K562 (cell line): Measurements from ENCODE around the gene TNRC6B. TPM values are rescaled to one million over a fixed set of nuclear protein-coding genes. Genes with fewer than 3 reads are reported as not detected.
A peak's percentile ranks its signal among the peaks of the same experiment; 100 is the strongest.

Experiments
- ATAC-seq: fragments of 200-7000 bp; cut with Tn5 transposase; 3 replicates; pipeline ENCODE4 v1.9.1; 2020; ENCODE audit warnings: moderate library complexity
- BruUV-seq: library from RNA; stranded (reverse); fragments of 400-500 nt; replicated peaks from 2 replicates; lab custom pipeline; 2021; lab: Mats Ljungman, UMichigan
- CTCF ChIA-PET: fragments of 300-600 bp; formaldehyde crosslinking; extraction: SDS; loops from one replicate; lab custom pipeline; 2021; ENCODE audit warnings: low intra/inter-chr PET ratio; lab: Yijun Ruan, JAX
- POLR2A ChIA-PET: fragments of 300-600, 350-650 bp; sonication (Branson Sonifier 250); formaldehyde crosslinking; extraction: SDS; loops from one replicate; lab custom pipeline; 2021; ENCODE audit warnings: antibody characterized with exemption, inconsistent platforms; lab: Yijun Ruan, JAX
- DNase-seq, 4 experiments: peaks; one replicate each; pipeline versions ENCODE4 v3.0.0 to v3.0.0-alpha.2; 2011 to 2018; ENCODE audit warnings: low spot score in 3 of 4, mixed read lengths in 3 of 4; ENCODE audit errors: extremely low read depth in 1 of 4
- FAIRE-seq: peaks from 2 replicates; lab custom pipeline; 2011; peaks lifted over from hg19 to GRCh38; lab: Jason Lieb, UNC
- H2AFZ ChIP-seq: 2 replicates; pipeline ENCODE4 v1.6.0; 2011; ENCODE audit warnings: low read depth, low read length, control low read depth, inconsistent platforms
- H3K27ac ChIP-seq: fragments of 200-600 bp; 3 replicates; pipeline ENCODE4 v1.8.0; 2011; ENCODE audit warnings: low read depth, mild to moderate bottlenecking, control low read depth, inconsistent platforms, low read length, moderate library complexity, mixed read lengths; ENCODE audit errors: extremely low read depth
- H3K27me3 ChIP-seq, 2 experiments: fragments of 300-600 bp in 1 of 2; 2 replicates in 1 of 2; 3 replicates in 1 of 2; pipeline versions ENCODE4 v1.6.0 to v1.8.0; 2011; ENCODE audit warnings: inconsistent platforms in 2 of 2, low read length in 2 of 2, mild to moderate bottlenecking in 1 of 2, mixed read lengths in 1 of 2, moderate library complexity in 1 of 2; ENCODE audit not compliant: control insufficient read depth in 2 of 2, insufficient read depth in 2 of 2
- H3K36me3 ChIP-seq: fragments of 300-600 bp; 3 replicates; pipeline ENCODE4 v1.8.0; 2011; ENCODE audit warnings: mild to moderate bottlenecking, low read length, inconsistent platforms; ENCODE audit not compliant: control insufficient read depth, insufficient read depth
- H3K4me1 ChIP-seq, 2 experiments: fragments of 200-600 bp in 1 of 2; replicated peaks in 1 of 2; 2 replicates in 1 of 2; 3 replicates in 1 of 2; pipeline versions ENCODE4 v1.5.1 to v1.8.0; 2011; ENCODE audit warnings: inconsistent platforms in 2 of 2, low read length in 2 of 2, mild to moderate bottlenecking in 1 of 2, mixed read lengths in 1 of 2, moderate library complexity in 1 of 2; ENCODE audit not compliant: control insufficient read depth in 2 of 2, insufficient read depth in 2 of 2
- H3K4me2 ChIP-seq: 2 replicates; pipeline ENCODE4 v1.6.1; 2011; ENCODE audit warnings: low read length, control low read depth, inconsistent platforms, mixed read lengths; ENCODE audit not compliant: insufficient read depth
- H3K4me3 ChIP-seq: fragments of 200-600 bp; sonication (generic), shearing (Covaris generic); 2 replicates; pipeline ENCODE4 v1.5.1; 2016; ENCODE audit warnings: control low read depth, inconsistent platforms
- H3K79me2 ChIP-seq: fragments of 200-600 bp; 3 replicates; pipeline ENCODE4 v1.8.0; 2011; ENCODE audit warnings: low read length, inconsistent platforms; ENCODE audit not compliant: control insufficient read depth, insufficient read depth
- H3K9ac ChIP-seq, 2 experiments: 2 replicates each; pipeline versions ENCODE4 v1.6.0 to v1.6.1; 2011; ENCODE audit warnings: low read depth in 2 of 2, low read length in 2 of 2, control low read depth in 1 of 2, inconsistent platforms in 1 of 2, mild to moderate bottlenecking in 1 of 2, mixed read lengths in 1 of 2; ENCODE audit not compliant: insufficient read depth in 1 of 2
- H3K9me1 ChIP-seq: one replicate; pipeline ENCODE4 v1.6.0; 2011; ENCODE audit warnings: inconsistent platforms, mild to moderate bottlenecking, low read length, moderate library complexity; ENCODE audit not compliant: control insufficient read depth, insufficient read depth
- H3K9me3 ChIP-seq: replicated peaks from 2 replicates; pipeline ENCODE4 v1.5.1; 2011; ENCODE audit warnings: low read depth, low read length, inconsistent platforms; ENCODE audit not compliant: control insufficient read depth, insufficient read depth
- H4K20me1 ChIP-seq: replicated peaks from 2 replicates; pipeline ENCODE4 v1.6.1; 2011; ENCODE audit warnings: low read length, inconsistent platforms, mixed read lengths; ENCODE audit not compliant: control insufficient read depth, insufficient read depth
- SP1 ChIP-seq: sonication (generic); formaldehyde crosslinking; IDR thresholded peaks from 2 replicates; pipeline ENCODE4 v1.8.1; 2022; ENCODE audit warnings: mild to moderate bottlenecking, missing genetic modification reagents
- USF1 ChIP-seq: sonication (generic); formaldehyde crosslinking; IDR thresholded peaks from 2 replicates; pipeline ENCODE4 v1.9.0; 2022; ENCODE audit warnings: mild to moderate bottlenecking, missing genetic modification reagents
- ZBTB12 ChIP-seq: fragments of 250-450 bp; sonication (Bioruptor Pico); IDR thresholded peaks from 2 replicates; pipeline ENCODE4 v1.4.0; 2020
- ZNF140 ChIP-seq: fragments of 250-450 bp; sonication (Bioruptor Pico); IDR thresholded peaks from 2 replicates; pipeline ENCODE4 v1.8.0; 2021; ENCODE audit warnings: moderate library complexity, mild to moderate bottlenecking, inconsistent platforms
- WGBS: fragments of 100-300 bp; shearing (Covaris generic); methylation state at CpG from one replicate; pipeline ENCODE4 v1.1.6; 2016; ENCODE audit warnings: low coverage, mixed read lengths; ENCODE audit not compliant: insufficient coverage; ENCODE audit errors: missing lambda C conversion rate; 5-methylcytosine and 5-hydroxymethylcytosine counted together
- in situ Hi-C: fragments of 300-500 bp; cut with MboI; formaldehyde crosslinking; loops from 4 replicates; pipeline ENCODE4 v1.15.0; 2018; ENCODE audit warnings: inconsistent platforms, mixed read lengths
- intact Hi-C: fragments of 100-400 bp; cut with micrococcal nuclease; formaldehyde crosslinking; loops from 2 replicates; pipeline ENCODE4 v1.14.2; 2022
- polyA plus RNA-seq, 8 experiments: library from polyadenylated mRNA; depleted of rRNA in 4 of 8; stranded (reverse) in 5 of 8; unstranded in 3 of 8; fragments of >200 nt; fragmentation: Nextera tagmentation in 2 of 8; fragmentation: Illumina TruSeq in 1 of 8; extraction: Ambion mirVana in 2 of 8; extraction: Trizol in 1 of 8; gene quantifications; 2 replicates each; pipeline versions ENCODE4 v1.2.1 to v1.2.3, GENCODE V29; 2011 to 2014; ENCODE audit warnings: inconsistent platforms in 1 of 8, missing spikeins in 1 of 8
- total RNA-seq, 7 experiments: library from RNA; depleted of rRNA in 6 of 7; stranded (reverse); fragments of >200 nt in 6 of 7; fragmentation: Illumina TruSeq in 2 of 7; extraction: Trizol in 2 of 7; gene quantifications; 2 replicates each; pipeline versions ENCODE4 v1.2.1 to v1.2.3, GENCODE V29; 2011 to 2021; ENCODE audit warnings: low replicate concordance in 1 of 7

Gene TNRC6B
- total and polyA plus RNA-seq, 9 of the 15 experiments (the other 6 are each of a cell fraction or from before 2014, with no cell fraction given) = 0.96 to 18.8 (median 10.8) TPM

DNA sequence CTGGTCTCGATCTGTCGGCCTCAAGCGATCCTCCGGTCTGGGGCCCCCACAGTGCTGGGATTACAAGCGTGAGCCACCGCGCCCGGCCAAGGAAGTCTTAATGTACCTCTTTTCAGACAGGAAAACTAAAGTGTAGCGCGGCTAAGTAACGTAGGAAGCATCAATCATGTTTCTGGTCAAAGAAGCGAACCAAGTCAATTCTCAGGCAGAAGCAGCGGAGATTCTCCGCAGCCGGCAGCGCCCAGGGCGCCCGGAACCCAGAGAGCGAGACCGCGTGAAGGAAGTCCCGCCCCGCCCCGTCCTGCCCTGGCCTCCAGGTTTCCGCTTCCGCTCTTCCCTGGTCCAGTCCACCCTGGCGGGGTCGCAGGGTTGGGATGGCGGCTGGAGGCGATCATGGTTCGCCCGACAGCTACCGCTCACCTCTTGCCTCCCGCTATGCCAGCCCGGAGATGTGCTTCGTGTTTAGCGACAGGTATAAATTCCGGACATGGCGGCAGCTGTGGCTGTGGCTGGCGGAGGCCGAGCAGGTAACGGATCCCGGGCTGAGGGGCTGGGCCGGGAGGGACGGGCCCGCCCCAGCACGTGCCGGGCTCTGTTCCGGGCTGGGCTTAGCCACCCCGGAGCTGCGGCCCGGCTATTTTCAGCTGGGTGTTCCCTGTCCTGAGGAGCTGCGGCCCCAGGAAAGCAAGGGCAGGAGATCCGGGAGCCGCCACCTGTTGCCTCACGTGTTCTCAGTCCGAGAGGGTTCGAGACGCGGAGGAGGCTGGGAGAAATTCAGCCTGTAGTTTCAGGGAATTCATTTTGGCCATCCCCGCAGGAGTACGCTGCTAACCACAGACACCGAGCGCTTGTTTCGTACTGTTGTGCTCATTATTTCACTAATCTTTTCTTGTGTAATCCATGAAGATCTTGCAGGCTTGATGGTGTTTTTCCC, 168.7 kb downstream of the TNRC6B start, which contains the start of gene ADSL (continued):
- TF ChIP-seq ZBTB12 (CRISPR knock-in tag) (no peak), USF1 (CRISPR knock-in tag) (peak; percentile 86)

DNA sequence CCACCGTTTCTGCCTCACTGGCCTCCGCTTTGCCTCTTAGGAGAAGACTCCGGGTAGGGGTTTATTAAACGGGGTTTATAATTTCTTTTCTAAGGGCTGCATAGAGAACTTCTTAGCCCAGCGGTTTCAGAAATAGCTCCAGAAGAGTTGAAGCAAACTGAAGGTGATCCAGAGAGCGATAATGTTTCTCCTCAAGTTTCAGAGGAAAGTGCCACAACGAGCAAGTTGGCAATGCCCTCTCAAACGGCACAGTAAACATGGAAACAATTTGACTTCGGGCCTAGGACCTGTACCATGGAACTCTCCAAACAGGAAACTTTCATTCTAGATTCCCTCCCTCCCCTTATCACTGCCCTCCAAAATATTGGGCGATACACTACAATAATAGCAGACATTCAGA, 169.6 kb downstream of the TNRC6B start:
- BruUV-seq = TSS peak; percentile 63
- FAIRE-seq (no peak), DNase-seq (no peak), ATAC-seq (no peak)
- Histone ChIP-seq H3K4me2 (peak overlapping the region; percentile 86), H3K4me3 (peak overlapping the region; percentile 73), H3K36me3 (peaks cover 42% of the 10 kb centered on the region), H2AFZ (peak overlapping the region; percentile 89; the same call in 1 of the 2 replicates), H3K27me3 (no peaks in the 10 kb centered on the region), H3K9me3 (no peaks in the 10 kb centered on the region), H4K20me1 (no peaks in the 10 kb centered on the region), H3K27ac (peak overlapping the region; percentile 76), H3K9me1 (no peaks in the 10 kb centered on the region), H3K9ac (peak overlapping the region; percentile 73 to 94; a peak in 3 of 4 replicates), H3K79me2 (peaks cover 41% of the 10 kb centered on the region), H3K4me1 (peaks cover 5 to 7% of the 10 kb centered on the region in 2 experiments)
- intact Hi-C loops (loop anchor here (5.0 to 10.0 kb wide), 3 partner anchors 170 to 802 kb away; partner anchors contain the start of gene TNRC6B), in situ Hi-C loops (no loop called here)
- ChIA-PET CTCF (interaction anchor here (0.6 to 1.2 kb wide), 4 partner anchors 26 to 812 kb away, joined by 3 to 5 read pairs (median 3); no protein-coding TSS in a partner anchor), POLR2A (interaction anchor here (0.7 to 1.6 kb wide), 3 partner anchors 16 to 303 kb away, joined by 3 to 5 read pairs (median 3); no protein-coding TSS in a partner anchor)
- TF ChIP-seq SP1 (0 out of 2 replicates have a peak, but pooled peaks have one; percentile 19), ZNF140 (CRISPR knock-in tag) (no peak)
- 2% methylated on average over 10 of the region's 10 CpGs for WGBS
